ENCODE data around the gene GALNT1.

Gene GALNT1

DNA sequence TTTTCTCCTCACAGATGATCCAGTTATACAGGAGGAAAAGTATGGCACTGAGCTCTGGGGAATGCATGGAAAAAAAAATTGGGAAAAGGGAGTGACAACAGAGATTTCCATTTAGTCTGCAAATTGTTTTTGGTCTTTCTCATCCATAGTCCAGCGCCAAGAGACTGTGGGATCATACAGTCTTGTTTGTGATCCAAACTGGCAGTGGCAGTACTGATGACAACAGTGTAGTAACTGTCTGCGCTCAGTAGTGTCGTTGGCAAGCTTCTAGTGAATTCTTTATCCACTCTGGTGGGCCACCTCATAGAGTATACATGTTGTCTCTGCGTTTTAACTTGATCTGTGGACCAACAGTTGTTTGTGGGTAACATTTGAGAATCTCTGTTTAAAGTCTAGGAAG lies 37.9 kb downstream of the GALNT1 start:
- no peak for DNase-seq

DNA sequence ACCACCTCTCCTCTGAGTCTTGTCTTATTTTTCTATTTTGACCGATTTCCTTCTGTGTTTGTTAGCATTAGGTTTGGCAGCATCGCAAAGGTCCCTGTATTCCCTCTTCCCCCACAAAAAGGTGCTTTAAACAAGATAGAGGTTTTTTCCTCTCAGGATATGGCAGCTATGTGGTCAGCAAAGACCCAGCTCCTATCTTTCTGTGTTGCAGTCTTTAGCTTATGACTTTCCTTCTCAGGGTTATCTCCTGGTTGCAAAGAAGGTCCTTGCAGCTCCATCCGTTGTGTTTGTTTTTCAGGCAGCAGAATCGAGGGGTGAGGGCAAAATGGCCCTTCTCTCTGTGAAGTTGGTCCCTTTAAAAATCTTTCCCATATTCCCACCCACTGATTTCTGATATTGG lies 38.4 kb downstream of the GALNT1 start:
- DNase-seq, result no peak

DNA sequence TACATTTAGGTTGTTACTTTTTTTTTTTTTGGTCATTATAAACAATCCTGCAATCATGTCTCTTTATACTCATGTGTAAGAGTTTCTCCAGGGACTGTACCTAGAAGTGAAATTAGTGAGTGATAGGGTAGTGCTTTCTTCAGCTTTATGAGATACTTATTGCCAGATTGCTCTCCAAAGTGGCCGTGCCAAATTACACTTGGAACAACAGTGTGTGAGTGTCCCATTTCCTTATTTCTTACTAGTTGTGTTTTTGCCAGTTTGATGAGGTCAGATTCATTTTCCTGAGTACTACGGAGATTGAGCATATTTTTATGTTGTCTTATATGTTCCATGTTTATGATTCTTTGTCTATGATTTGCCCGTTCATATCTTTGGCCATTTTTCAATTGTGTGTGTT lies 39.2 kb downstream of the GALNT1 start:
- peak; percentile 17 for DNase-seq

DNA sequence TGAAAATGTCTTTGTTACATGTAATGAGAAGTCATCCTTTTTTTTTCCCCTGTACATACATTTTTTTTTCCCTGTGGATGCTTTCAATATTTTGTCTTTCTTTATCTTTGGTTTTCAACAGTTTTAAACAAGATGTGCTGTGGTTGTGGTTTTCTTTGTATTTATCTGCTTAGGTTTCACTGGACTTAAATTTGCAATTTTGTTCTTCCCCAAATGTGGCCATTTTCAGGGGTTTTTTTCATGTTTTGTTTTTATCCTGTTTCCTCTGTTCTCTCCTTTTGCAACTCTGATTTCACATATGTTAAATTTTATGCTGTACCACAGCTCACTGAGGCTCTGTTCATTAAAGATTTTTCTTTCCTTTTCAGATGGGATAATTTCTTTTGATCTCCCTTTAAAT lies 41.7 kb downstream of the GALNT1 start:
- DNase-seq, result no peak

DNA sequence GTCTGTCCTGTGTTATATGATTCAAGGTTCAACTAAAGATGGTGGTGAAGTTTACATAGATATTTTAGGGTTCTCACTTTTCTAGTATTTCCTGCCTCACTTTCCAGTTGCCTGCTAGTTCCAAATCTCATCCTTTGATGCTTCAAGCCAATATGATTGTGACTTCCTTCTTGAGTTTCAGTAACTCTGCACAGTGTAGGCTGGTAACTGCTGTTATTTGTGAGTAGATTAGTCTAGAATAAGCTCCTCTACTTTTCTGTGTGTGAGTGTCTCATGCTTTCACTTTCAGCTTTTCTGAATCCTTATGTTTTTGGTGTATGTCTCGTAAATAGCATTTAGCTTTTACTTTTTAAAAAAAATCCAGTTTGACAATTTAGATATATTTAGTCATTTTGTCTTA lies 42.6 kb downstream of the GALNT1 start:
- DNase-seq, result no peak

DNA sequence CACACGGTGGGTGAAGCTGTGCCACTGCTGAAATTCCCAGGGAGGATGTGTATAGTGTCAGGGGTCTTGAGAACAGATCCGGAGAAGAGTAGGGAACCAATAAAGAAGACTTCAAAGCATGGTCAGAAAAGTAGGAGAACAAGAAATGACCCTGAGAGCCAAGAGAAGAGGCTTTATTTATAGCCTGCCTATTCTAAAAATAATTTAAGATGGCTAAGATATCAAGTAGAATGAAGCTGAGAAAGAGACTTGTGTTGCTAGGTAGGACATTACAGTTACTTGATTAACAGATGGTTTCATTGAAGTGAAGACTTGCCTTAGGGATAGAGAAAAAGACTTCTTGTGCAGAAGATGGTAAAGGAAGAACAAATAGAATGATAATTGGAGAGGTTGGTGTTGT lies 43.7 kb downstream of the GALNT1 start:
- DNase-seq, result no peak

DNA sequence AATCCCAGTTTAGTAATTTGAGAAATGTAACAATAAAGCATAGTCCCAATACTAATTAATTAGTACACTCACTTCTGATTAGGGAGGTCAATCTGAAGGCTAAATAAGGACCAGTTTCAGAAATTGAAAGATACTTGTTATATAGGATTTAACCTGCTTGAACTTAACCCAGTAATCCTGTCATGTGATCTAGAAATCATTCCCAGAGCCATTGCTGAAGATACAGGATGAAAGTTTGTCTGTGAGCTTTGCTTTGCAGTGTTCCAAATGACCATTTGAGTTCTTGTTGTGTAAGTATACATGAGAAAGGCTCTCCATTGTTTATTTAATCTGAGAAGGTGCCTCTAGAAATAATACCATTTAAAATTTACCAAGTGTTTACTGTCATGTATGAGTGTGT lies 52.2 kb downstream of the GALNT1 start:
- no peak for DNase-seq

DNA sequence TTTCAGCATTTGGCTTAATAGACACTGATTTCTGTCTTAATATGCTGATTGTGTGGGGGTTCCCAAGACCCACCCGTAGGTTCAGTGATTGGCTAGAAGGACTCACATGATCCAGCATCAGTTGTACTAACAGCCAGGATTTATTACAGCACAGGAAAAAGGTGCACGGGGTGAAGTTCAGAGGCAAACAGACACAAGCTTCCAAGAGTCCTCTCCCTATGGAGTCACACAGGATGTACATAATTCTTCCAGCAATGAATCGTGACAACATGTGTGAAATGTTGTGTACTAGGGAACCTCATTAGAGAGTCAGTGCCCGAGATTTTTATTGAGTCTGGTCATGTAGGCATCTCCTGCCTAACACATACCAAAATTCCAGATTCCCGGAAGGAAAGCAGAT lies 52.8 kb downstream of the GALNT1 start:
- DNase-seq, result no peak

DNA sequence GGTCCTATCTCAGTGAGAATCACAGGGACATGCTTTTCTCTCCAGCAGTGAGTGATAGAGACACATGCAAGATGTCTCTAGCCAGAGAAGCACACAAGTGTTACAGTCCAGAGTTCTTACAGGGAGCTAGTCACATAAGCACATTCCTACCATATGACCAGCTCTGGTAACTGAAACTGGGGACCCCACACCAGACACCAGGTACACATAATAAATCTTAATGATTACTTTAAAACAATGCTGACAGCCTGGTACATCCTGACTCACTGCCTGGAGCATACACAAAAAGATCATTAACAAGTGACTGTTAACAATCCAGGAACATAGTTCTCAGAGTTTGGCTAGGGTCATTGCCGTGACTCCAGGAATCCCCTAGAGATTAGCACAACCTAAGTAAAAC lies 53.6 kb downstream of the GALNT1 start:
- DNase-seq, result no peak

DNA sequence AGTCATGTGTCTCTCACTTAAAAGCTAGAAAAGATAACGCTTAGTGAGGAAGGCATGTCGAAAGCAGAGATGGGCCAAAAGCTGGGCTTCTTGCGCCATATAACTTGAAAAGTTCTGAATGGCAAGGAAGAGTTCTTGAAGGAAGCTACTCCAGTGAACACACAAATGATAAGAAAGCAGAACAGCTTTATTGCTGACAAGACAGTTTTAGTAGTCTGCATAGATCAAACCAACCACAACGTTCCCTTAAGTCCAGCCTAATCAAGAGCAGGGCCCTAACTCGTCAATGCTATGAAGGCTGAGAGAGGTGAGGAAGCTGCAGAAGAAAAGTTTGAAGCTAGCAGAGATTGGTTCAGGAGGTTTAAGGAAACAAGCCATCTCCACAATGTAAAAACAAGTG lies 55.7 kb downstream of the GALNT1 start:
- DNase-seq, result no peak

DNA sequence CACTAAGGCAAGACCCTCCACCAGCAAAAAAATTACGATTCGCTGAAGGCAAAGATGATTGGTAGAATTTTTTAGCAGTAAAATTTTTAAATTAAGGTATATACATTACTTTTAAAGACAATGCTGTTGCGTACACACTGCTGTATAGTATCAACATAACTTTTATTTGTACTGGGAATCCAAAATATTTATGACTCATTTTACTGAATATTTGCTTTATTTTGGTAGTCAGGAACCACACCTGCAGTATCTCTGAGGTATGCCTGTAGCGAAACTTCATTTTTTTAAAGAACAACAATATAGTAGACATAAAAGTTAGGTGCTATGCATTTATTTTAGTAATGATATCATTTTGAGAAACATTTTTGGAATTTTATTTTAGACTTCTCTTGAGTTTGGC lies 57.8 kb downstream of the GALNT1 start:
- no peak for DNase-seq

DNA sequence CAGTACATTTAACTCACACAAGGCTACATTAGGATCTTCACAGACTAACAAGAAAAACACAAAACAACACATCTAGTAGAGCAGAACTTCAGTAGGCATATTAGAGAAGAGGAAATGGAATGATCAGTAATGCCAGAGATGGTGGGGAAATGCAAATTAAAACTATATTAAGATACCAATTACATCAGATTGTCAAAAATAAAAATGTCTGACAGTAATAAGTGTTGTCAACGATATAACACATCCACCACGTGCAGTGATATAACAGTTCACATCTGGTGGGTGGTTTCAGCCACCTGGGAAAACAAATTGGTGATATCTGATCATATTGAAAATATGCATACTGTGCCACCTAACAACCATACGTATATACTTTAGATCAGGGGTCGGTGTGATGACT lies 59.9 kb downstream of the GALNT1 start:
- DNase-seq, result no peak

DNA sequence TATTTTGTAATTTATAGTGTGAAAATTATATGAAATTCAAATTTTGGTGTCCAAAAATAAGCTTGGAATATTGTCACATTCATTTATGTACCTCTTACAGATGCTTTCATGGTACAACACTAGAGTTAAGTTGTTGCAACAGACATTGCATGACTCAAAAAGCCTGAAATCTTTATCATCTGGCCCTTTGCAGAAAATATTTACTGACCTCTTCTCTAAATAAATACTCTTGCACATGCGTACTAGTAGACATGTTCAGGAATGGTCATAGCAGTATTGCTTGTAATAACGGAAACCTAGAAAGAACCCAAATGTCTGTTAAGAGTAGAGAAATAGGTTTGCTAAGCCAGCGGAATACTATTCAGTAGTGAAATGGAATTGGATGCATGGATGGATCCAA lies 60.4 kb downstream of the GALNT1 start:
- DNase-seq, result no peak

DNA sequence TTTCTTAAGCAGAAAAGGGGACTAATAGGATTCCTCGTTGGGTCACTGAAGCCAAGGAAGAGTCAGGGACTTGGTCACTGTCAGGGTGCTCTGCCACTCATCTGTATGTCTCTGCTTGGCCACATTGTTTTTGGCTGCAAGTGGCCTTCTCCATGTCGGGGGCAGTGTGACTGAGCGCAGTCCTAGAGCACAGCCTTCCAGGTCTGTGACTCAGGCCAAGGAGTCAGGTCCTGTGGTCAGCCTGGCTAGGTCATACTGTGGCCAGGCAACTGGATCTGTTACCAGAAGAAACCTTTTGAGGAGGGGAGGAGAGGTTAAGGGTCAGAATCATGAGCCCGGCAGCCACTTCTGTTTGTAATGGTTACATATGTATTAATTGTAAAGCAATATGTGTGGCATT lies 61.3 kb downstream of the GALNT1 start:
- no peak for DNase-seq

DNA sequence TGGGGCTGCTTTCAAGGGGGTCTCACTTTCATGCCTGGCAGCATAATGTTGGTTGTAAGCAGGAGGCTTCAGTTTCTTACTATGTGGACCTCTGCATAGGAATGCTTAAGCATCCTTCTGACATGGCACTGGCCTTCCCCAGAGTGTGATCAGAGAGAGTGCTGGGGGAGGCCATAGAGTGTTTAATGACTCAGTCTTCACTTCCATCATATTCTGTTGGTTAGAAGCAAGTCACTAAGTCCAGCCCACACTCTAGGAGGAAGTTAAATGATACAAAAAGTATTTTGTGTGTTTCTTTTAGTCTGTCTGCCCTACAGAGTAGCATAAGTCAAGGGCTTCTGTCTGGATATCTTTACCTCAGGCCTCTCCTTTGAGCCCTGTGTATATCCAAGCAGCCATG lies 64.9 kb downstream of the GALNT1 start:
- no peak for DNase-seq

DNA sequence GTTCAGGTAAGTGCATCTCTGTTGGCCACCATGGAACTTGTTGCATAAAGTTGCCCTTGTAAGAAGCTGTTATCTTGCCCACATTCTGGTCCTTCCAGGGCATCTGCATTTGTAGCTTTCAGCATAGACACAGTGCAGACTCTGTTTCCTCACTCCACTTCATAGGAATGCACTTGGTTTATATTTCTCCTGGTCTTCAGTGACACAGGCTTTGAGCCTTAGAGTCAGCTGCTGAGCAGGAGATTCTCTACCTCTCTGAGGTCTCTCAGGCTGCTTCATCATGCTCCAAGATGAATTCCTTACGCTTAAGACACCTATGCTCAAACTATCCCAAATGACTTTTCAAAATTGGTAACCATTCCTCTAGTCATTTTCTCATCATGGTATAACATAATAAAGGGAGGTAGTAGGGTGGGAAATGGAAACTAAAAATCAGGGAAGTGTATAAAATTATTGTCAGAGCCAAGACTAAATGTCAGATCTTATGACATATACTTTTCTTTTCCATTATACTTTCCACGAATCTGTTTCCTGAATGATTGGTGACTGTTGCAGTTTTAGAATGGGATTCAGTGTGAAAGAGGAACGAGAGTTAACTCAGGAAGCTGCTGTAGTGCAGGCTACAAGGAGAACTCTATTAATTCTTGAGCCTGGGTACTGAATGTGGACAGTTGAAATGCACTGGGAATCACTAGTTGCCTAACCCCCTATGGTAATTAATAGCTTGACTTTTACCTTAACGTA lies 72.0 kb downstream of the GALNT1 start:
- DNase-seq, result no peak

DNA sequence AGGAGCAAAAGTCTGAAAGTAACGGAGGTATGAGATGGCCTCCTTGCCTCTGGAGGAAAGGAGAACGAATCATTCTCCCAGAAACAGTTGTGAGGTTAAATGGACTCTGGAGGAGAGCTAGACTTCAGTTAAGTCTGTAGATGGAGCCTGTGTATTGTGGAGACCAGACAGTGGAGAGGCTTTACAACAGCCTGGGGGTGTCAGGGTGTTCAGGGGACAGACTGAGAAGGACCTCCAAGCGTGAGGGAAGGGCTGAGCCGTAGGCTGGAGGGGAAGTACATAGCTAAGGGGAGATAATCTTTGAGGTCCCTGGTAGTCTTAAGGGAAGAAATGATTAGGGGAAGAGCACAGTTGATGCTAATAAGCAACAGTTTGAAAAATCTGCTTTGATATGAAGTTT lies 76.6 kb downstream of the GALNT1 start:
- no peak for DNase-seq

DNA sequence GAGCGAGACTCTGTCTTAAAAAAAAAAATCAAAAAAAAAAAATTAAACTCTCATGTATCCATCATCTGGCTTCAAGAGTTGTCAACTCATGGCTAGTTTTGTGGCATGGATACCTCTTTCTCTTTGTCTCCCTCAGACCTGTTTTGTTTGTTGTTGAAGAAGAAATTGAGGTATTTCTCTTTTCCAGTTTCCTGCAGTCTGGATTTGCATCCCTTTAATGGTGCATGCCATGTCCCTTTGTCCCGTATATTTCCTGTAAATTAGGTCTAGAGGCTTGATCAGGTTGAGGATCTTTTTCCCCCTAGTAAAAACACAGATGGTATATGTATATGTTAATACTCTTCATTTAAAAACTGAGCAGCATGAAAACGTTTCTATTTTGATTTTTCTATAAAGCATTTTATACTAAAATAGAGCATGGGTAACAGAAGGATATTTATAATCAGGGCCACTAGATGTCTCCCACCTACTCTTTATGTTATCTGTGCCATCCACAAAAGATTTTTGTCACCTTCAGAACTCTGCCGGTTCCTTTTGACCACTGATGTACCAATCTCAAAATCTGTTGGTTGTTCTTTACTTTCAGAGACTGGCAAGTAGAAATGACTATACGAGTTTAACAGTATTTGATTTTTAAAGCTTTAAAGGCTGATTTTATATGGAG lies 80.1 kb downstream of the GALNT1 start:
- peak; percentile 22 for DNase-seq

DNA sequence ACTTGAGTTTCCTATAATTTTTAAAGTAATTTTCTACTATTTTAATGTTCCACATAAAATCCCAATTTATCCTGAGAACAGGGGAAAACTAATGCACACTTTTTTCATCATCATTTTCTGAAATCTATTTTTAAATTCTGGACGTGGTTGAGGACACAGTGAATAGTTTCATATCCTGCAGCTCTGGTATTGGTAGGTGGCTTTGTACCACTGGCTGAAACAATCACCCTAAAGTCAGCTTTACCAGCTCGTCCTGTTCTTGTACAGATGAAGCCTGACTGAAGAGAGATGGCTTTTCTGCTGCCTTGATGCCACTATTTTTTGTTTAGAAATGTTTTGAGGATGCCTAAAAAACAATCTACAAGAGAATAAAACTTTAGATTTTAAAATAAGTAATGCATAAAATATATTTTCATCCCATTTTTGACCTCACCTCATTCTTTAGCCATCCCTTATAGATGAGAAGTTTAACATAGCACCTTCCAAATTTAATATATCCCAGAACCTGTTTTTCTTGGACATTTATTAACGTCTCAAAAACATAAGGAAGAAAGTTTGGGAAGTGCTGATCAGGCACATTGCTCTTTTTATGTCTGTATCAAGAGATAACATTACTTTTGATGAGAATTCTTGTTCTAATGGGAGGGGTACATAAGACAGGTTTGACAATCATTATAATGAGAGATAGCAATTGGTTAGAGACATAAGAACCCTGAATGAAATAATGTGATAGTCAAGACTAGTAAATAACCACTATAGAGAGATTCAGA lies 80.9 kb downstream of the GALNT1 start:
- DNase-seq, result no peak

DNA sequence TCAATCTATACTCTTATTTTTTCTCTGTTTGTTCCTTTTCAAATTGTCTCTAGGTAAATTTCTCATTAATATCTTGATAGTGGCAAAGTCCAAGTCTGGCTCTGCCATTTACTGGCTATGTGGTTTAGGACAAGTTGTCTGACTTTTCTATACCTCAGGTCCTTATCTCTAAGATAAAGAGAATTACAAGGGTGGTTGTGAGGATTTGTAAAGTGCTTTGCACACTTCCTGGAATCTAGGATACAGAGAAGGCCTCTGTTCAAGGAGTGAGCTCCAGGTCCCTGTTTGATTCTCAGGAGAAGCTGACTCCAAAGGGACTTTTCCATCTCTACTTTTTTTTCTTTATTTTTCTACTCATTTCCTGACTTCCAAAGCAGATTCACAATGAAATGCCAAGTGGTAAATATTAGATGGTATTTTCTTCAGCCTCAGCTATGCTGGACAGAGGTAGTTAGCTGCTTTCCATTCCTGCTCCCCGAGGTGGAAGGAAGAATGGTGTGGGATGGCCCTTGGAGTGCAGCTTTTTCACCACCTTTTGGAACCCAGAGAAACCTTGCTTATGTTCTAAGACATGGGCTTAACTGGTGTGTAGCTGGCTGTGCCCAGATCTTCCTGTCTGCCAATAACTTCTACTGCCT lies 90.5 kb downstream of the GALNT1 start:
- no peak for DNase-seq

DNA sequence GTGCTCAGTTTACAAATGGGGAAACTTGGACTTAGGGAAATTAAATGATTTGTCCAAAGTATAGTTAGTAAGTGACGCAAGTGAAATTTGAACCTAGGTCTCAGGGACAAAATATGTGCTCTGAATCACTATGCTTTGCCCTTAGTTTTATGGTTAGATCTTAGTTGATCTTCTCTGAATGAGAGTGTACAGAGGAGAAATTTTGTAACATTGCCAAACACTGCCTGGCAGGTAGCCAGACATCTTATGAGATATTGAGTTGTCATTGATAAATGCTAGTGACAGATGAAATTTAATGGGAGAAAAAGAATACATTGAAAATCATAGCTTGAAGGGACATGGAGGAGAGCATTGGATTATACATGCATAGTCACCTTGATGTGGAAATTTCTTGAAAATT lies 91.4 kb downstream of the GALNT1 start:
- DNase-seq, result peak; percentile 12

DNA sequence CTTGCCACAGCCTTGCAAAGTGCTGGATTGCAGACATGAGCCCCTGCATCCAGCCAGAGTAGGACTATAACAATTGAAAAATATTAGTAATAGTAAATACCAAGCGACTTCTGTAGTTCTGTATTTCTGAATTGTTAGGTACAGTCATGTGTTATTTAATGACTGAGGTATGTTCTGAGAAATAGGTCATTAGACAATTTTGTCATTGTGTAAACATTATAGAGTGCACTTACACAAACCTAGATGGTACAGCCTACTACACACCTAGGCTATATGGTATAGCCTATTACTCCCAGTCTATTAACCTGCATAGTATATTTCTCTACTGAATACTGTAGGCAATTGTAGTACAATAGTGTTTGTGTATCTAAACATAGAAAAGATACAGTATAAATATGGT lies 92.1 kb downstream of the GALNT1 start:
- DNase-seq, result peak; percentile 10

DNA sequence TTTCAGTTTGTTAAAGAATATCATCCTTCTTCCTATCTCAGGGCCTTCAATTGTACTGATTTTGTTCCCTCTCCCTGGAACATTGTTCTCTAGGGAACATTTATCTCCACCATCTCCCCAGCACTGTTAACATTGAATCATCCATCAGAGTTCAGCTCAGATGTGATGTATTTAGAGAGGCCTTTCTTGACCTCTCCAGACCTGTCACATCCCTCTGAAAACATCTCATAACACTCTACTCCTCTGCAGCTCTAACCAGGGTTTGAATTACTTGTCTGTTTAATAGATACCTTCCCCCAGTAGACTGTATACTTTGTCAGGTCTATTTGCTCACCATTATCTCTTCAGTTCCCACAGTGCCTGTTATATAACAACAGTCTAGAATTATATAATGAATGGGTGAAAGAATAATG lies 98.6 kb downstream of the GALNT1 start:
- no peak for DNase-seq

Data from DMS79 treated with DMSO at 0.1 percent for 48 hours (cell line).